Neural progenitor cell (in vitro differentiated cells): ENCODE data around the gene TSPAN14.

Source experiments
- EZH2 ChIP-seq: fragments of 200-600 bp; sonication (generic); IDR thresholded peaks from 2 replicates; pipeline ENCODE4 v1.6.1; 2017; ENCODE audit warnings: antibody characterized with exemption, mild to moderate bottlenecking, moderate library complexity
- TF ChIP-seq, protein P1 (sequence below): fragments of 200-600 bp; sonication (generic); IDR thresholded peaks from 2 replicates; pipeline ENCODE4 v1.5.1; 2017; ENCODE audit warnings: antibody characterized with exemption, mild to moderate bottlenecking

DNA sequence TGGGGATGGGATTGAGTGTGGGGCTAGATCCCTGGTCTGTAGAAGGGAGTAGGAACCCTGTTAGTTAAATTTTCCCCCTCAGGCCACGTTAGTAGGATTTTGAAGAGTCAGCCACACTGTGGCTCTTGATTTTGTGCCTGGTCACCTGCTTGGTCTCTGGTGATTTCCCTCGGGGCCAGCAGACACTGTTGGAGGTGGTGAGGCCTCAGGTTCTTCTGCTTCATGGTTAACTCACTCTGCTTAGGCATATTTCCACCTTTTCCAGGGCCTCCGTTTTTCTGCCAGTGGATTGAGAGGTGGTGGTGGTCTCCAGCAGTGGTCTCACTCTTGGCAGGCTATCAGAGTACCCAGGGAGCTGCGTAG lies 4.1 kb downstream of the TSPAN14 start:
- TF ChIP-seq, protein P1, sequence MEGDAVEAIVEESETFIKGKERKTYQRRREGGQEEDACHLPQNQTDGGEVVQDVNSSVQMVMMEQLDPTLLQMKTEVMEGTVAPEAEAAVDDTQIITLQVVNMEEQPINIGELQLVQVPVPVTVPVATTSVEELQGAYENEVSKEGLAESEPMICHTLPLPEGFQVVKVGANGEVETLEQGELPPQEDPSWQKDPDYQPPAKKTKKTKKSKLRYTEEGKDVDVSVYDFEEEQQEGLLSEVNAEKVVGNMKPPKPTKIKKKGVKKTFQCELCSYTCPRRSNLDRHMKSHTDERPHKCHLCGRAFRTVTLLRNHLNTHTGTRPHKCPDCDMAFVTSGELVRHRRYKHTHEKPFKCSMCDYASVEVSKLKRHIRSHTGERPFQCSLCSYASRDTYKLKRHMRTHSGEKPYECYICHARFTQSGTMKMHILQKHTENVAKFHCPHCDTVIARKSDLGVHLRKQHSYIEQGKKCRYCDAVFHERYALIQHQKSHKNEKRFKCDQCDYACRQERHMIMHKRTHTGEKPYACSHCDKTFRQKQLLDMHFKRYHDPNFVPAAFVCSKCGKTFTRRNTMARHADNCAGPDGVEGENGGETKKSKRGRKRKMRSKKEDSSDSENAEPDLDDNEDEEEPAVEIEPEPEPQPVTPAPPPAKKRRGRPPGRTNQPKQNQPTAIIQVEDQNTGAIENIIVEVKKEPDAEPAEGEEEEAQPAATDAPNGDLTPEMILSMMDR: no peak
- no peak for TF ChIP-seq EZH2
